DND-41 (cell line): ENCODE results near the gene CCPG1.
"Not testable (repeated sequence)": the region's sequence is repeated elsewhere in the genome, so short reads cannot be mapped to it uniquely, and the experiment has no call there.

ENCODE experiments used
- ATAC-seq: fragments of 200-7000 bp; cut with Tn5 transposase; 3 replicates; pipeline ENCODE4 v1.9.1; 2021; ENCODE audit warnings: low read depth; ENCODE audit not compliant: insufficient read depth
- DNase-seq: peaks from one replicate; pipeline ENCODE4 v3.0.0-alpha.2; 2020
- H2AFZ ChIP-seq: 2 replicates; pipeline ENCODE4 v1.6.0; 2012; ENCODE audit warnings: low read depth, low read length
- H3K27ac ChIP-seq: 2 replicates; pipeline ENCODE4 v1.5.1; 2012; ENCODE audit warnings: low read length, inconsistent platforms
- H3K27me3 ChIP-seq: fragments of 200-600 bp; sonication (generic); 2 replicates; pipeline ENCODE4 v1.6.0; 2012; ENCODE audit warnings: low read length, mild to moderate bottlenecking, inconsistent platforms; ENCODE audit not compliant: insufficient read depth, poor library complexity
- H3K36me3 ChIP-seq: 2 replicates; pipeline ENCODE4 v1.5.1; 2012; ENCODE audit warnings: low read length, inconsistent platforms; ENCODE audit not compliant: insufficient read depth
- H3K4me1 ChIP-seq: 2 replicates; pipeline ENCODE4 v1.5.1; 2012; ENCODE audit warnings: mild to moderate bottlenecking, low read length; ENCODE audit not compliant: insufficient read depth
- H3K4me2 ChIP-seq: 2 replicates; pipeline ENCODE4 v1.6.0; 2012; ENCODE audit warnings: mild to moderate bottlenecking, moderate library complexity, low read length, inconsistent platforms; ENCODE audit not compliant: insufficient read depth
- H3K4me3 ChIP-seq, 2 experiments: fragments of 200-600 bp in 1 of 2; shearing (Covaris generic) in 1 of 2; 2 replicates each; pipeline ENCODE4 v1.5.1; 2012 to 2016; ENCODE audit warnings: inconsistent platforms in 2 of 2, low read length in 2 of 2, mild to moderate bottlenecking in 2 of 2, low read depth in 1 of 2, moderate library complexity in 1 of 2
- H3K79me2 ChIP-seq: 2 replicates; pipeline ENCODE4 v1.6.0; 2012; ENCODE audit warnings: low read length, inconsistent platforms; ENCODE audit not compliant: insufficient read depth
- H3K9ac ChIP-seq: 2 replicates; pipeline ENCODE4 v1.6.0; 2012; ENCODE audit warnings: low read depth, mild to moderate bottlenecking, inconsistent platforms, low read length, moderate library complexity
- H3K9me3 ChIP-seq: 2 replicates; pipeline ENCODE4 v1.5.1; 2012; ENCODE audit warnings: low read length, moderate library complexity, mild to moderate bottlenecking, inconsistent platforms; ENCODE audit not compliant: insufficient read depth, severe bottlenecking
- H4K20me1 ChIP-seq: 2 replicates; pipeline ENCODE4 v1.6.0; 2012; ENCODE audit warnings: low read length; ENCODE audit not compliant: insufficient read depth
- EZH2 ChIP-seq: IDR thresholded peaks from 3 replicates; pipeline ENCODE4 v1.6.1; 2012; ENCODE audit warnings: borderline replicate concordance, low read depth, mild to moderate bottlenecking, moderate library complexity, low read length, inconsistent platforms; ENCODE audit not compliant: severe bottlenecking
- TF ChIP-seq, protein P1 (sequence below): IDR thresholded peaks from 2 replicates; pipeline ENCODE4 v1.5.1; 2012; ENCODE audit warnings: borderline replicate concordance, low read length, moderate library complexity, mild to moderate bottlenecking; ENCODE audit not compliant: poor library complexity, severe bottlenecking; ENCODE audit errors: extremely low read depth

The CCPG1 gene, protein sequence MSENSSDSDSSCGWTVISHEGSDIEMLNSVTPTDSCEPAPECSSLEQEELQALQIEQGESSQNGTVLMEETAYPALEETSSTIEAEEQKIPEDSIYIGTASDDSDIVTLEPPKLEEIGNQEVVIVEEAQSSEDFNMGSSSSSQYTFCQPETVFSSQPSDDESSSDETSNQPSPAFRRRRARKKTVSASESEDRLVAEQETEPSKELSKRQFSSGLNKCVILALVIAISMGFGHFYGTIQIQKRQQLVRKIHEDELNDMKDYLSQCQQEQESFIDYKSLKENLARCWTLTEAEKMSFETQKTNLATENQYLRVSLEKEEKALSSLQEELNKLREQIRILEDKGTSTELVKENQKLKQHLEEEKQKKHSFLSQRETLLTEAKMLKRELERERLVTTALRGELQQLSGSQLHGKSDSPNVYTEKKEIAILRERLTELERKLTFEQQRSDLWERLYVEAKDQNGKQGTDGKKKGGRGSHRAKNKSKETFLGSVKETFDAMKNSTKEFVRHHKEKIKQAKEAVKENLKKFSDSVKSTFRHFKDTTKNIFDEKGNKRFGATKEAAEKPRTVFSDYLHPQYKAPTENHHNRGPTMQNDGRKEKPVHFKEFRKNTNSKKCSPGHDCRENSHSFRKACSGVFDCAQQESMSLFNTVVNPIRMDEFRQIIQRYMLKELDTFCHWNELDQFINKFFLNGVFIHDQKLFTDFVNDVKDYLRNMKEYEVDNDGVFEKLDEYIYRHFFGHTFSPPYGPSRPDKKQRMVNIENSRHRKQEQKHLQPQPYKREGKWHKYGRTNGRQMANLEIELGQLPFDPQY

DNA sequence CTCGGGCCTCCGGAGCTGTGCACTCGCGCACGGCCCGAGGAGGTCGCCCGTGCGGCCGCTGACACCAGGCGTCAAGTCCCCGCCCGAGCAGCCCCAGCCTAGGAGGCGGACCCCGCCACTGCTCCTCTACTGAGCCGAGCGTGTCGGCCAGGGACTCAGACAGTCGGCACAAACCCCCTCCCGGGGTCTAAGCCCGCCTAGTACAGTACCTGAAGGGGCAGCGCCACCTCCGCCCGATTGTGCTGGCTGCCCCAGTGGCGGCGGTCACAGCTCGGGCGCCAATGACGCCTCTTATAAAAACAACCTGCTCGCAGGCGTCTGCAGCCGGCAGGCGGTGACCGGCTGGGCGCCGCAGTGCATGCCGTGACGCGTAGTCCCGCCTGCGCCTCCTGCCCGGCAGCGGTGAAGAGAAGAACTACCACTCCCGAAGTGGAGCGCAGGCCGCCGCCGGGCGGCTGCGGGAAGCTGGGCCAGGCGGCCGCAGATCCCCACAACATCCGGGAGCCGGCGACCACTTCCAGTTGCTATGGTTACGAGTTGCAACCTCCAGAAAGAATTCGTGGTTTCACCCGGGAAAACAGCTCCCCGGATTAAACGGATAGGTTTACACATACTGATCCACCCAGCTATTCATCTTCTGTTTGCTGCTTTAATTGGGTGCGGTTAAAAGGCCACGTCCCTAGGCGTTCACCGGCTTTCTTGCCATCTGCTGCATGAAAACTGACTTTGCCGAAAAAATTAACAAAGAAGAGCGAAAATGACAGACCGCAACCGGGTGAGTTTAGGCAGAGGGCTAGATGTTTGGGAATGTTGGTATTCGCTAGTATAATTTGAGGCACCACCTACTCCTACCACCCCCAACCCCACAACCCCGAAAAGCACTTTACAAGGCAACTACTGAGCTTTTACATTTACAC is at the start of gene CCPG1, which contains the start of gene PIERCE2:
Gene CCPG1 (minus strand): TSS at position 348 of the 917 bp plus-strand sequence. CDS start 18,935 bp downstream, outside the sequence.
Gene PIERCE2 (plus strand): TSS at position 484 of the 917 bp plus-strand sequence. CDS start 274 bp downstream, at position 758.
- H3K27me3 ChIP-seq = no peaks in the 10 kb centered on the region
- H4K20me1 ChIP-seq = no peaks in the 10 kb centered on the region
- H3K4me3 ChIP-seq = peak within 1 kb of the TSS; percentile 57 to 85; a peak in 3 of 4 replicates
- TF ChIP-seq, protein P1, sequence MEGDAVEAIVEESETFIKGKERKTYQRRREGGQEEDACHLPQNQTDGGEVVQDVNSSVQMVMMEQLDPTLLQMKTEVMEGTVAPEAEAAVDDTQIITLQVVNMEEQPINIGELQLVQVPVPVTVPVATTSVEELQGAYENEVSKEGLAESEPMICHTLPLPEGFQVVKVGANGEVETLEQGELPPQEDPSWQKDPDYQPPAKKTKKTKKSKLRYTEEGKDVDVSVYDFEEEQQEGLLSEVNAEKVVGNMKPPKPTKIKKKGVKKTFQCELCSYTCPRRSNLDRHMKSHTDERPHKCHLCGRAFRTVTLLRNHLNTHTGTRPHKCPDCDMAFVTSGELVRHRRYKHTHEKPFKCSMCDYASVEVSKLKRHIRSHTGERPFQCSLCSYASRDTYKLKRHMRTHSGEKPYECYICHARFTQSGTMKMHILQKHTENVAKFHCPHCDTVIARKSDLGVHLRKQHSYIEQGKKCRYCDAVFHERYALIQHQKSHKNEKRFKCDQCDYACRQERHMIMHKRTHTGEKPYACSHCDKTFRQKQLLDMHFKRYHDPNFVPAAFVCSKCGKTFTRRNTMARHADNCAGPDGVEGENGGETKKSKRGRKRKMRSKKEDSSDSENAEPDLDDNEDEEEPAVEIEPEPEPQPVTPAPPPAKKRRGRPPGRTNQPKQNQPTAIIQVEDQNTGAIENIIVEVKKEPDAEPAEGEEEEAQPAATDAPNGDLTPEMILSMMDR = peak; percentile 67
- TF ChIP-seq EZH2 = no peak
- DNase-seq = peak; percentile 89
- peaks cover 52% of the 10 kb centered on the region for H3K4me1 ChIP-seq
- H3K9ac ChIP-seq = peak within 1 kb of the TSS; percentile 69
- no peaks in the 10 kb centered on the region for H3K9me3 ChIP-seq
- ATAC-seq = peak; percentile 90
- peak within 1 kb of the TSS; percentile 76 for H2AFZ ChIP-seq
- H3K36me3 ChIP-seq = no peaks in the 10 kb centered on the region
- peak within 1 kb of the TSS; percentile 86 for H3K4me2 ChIP-seq
- peaks cover 25% of the 10 kb centered on the region for H3K79me2 ChIP-seq
- H3K27ac ChIP-seq = peak within 1 kb of the TSS; percentile 86

DNA sequence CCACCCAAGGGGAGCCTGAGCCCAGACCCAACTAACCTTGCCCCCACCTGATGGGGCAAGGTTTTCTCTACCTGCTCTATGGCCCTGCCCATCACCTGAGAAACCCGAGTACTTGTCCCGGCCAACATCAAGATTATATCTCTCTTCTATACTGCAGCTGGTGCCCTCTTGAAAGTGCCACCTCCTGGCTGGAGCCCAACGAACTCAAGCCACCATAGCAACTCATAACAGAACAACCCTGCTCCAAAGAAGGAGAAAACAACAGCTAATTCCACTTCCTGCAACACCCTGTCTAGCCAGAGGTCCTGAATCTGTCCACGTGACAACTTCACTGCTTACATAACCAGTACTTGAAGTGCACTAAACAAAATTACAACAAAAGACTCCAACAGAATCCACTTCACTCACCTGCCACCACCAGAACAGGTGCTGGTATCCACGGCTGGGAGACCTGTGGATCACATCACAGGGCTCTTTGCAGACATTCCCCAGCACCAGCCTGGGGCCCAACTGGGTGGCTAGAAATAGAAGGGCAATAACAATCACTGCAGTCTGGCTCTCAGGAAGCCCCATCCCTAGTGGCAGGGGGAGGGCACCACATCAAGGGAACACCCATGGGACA is 49.4 kb upstream of the CCPG1 start:
- Histone ChIP-seq H3K36me3 (no peaks in the 10 kb centered on the region), H3K79me2 (no peaks in the 10 kb centered on the region), H4K20me1 (no peaks in the 10 kb centered on the region), H3K4me3 (no peak overlapping the region), H3K27me3 (no peaks in the 10 kb centered on the region), H3K4me1 (no peaks in the 10 kb centered on the region), H2AFZ (no peak overlapping the region), H3K27ac (no peak overlapping the region), H3K4me2 (no peak overlapping the region), H3K9me3 (no peaks in the 10 kb centered on the region), H3K9ac (no peak overlapping the region)
- DNase-seq (no peak), ATAC-seq (no peak)
- TF ChIP-seq EZH2 = no peak

DNA sequence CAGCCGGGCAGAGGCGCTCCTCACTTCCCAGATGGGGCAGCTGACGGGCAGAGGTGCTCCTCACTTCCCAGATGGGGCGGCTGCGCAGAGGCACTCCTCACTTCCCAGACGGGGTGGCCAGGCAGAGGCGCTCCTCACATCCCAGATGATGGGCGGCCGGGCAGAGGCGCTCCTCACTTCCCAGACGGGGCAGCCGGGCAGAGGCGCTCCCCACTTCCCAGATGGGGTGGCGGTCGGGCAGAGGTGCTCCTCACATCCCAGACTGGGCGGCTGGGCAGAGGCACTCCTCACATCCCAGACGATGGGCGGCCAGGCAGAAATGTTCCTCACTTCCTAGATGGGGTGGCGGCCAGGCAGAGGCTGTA is 38.9 kb upstream of the CCPG1 start:
- ATAC-seq, H4K20me1 ChIP-seq: not testable (repeated sequence)

DNA sequence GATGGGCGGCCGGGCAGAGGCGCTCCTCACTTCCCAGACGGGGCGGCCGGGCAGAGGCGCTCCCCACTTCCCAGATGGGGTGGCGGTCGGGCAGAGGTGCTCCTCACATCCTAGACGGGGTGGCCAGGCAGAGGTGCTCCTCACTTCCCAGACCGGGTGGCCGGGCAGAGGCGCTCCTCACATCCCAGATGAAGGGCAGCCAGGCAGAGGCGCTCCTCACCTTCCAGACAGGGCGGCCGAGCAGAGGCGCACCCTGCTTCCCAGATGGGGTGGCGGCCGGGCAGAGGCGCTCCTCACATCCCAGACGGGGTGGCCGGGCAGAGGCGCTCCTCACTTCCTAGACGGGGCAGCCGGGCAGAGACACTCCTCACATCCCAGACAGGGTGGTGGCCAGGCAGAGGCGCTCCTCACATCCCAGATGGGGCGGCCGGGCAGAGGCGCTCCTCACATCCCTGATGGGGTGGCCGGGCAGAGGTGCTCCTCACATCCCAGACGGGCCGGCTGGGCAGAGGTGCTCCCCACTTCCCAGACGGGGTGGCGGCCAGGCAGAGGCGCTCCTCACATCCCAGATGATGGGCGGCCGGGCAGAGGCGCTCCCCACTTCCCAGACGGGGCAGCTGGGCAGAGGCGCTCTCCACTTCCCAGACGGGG is 38.3 kb upstream of the CCPG1 start:
- not testable (repeated sequence) for DNase-seq, H3K9ac ChIP-seq

More for the DNA sequence above, 38.9 kb upstream of the CCPG1 start:
- H3K9ac ChIP-seq, H3K27ac ChIP-seq, H3K9me3 ChIP-seq, H3K79me2 ChIP-seq, H2AFZ ChIP-seq, DNase-seq, H3K4me2 ChIP-seq, H3K36me3 ChIP-seq, H3K4me3 ChIP-seq, H3K4me1 ChIP-seq, H3K27me3 ChIP-seq: not testable (repeated sequence)

DNA sequence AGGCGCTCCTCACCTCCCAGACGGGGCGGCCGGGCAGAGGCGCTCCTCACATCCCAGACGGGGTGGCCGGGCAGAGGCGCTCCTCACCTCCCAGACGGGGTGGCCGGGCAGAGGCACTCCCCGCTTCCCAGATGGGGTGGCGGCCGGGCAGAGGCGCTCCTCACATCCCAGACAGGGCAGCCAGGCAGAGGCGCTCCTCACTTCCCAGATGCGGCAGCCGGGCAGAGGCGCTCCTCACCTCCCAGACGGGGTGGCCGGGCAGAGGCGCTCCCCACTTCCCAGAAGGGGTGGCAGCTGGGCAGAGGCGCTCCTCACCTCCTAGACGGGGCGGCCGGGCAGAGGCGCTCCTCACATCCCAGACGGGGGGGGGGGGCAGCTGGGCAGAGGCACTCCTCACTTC is 37.8 kb upstream of the CCPG1 start:
- not testable (repeated sequence) for ATAC-seq, H3K27me3 ChIP-seq, H3K79me2 ChIP-seq, H3K4me2 ChIP-seq, H3K27ac ChIP-seq, H3K4me3 ChIP-seq, H3K9me3 ChIP-seq, H3K36me3 ChIP-seq, H3K4me1 ChIP-seq, H3K9ac ChIP-seq, DNase-seq, H4K20me1 ChIP-seq, H2AFZ ChIP-seq

More for the DNA sequence above, 38.3 kb upstream of the CCPG1 start:
- not testable (repeated sequence) for H3K27ac ChIP-seq, H3K9me3 ChIP-seq, H3K36me3 ChIP-seq, H3K4me2 ChIP-seq, H4K20me1 ChIP-seq, H3K4me1 ChIP-seq, H3K79me2 ChIP-seq, H3K4me3 ChIP-seq, ATAC-seq, H2AFZ ChIP-seq, H3K27me3 ChIP-seq

DNA sequence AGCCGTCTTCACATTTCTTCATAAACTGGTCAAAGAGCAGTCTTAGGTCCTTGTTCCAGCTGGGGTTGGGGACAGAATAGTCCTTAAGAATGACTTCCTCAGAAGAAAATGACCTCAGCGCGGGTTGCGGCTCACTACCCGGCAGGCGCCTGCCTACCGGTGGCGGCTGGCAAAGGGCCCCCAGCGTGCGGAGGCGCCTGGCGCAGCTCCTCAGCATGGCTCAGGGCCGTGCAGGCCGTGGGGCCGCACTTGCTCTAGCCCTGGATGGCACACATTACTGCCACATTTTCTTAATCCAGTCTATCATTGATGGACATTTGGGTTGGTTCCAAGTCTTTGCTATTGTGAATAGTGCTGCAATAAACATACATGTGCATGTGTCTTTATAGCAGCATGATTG is 35.0 kb upstream of the CCPG1 start:
- H3K4me1 ChIP-seq, H3K27me3 ChIP-seq, H3K79me2 ChIP-seq, DNase-seq, H3K4me2 ChIP-seq, H4K20me1 ChIP-seq, H3K27ac ChIP-seq, H3K36me3 ChIP-seq, H3K9me3 ChIP-seq, H3K9ac ChIP-seq, H3K4me3 ChIP-seq, ATAC-seq, H2AFZ ChIP-seq: not testable (repeated sequence)
